Pancreas (tissue), 10 donors: ENCODE data around the gene CAMK4. TPM values are rescaled to one million over a fixed set of nuclear protein-coding genes. Genes with fewer than 3 reads are reported as not detected.

ENCODE experiments used
- ATAC-seq, 4 donors: fragments of 200-7000 bp; cut with Tn5 transposase; one replicate each; pipeline versions ENCODE4 v1.8.0 to v1.9.1; 2020; ENCODE audit warnings: mild to moderate bottlenecking in 4 of 4, moderate library complexity in 4 of 4
- DNase-seq, 6 donors: peaks; one replicate each; pipeline ENCODE4 v3.0.0-alpha.2; 2020
- FAIRE-seq: peaks from 2 replicates; lab custom pipeline; 2012; peaks lifted over from hg19 to GRCh38; lab: Jason Lieb, UNC
- H3K27ac ChIP-seq, 4 donors: fragments of 200-600 bp; sonication (generic); 1 replicate in 3 of 4; 2 replicates in 1 of 4; pipeline versions ENCODE4 v1.5.0 to v1.8.0; 2020
- H3K27me3 ChIP-seq, 4 donors: fragments of 200-600 bp; one replicate each; pipeline ENCODE4 v1.8.0; 2021
- H3K36me3 ChIP-seq, 3 donors: fragments of 200-600 bp; sonication (generic) in 1 of 3; one replicate each; pipeline versions ENCODE4 v1.5.0 to v1.8.0; 2020 to 2021
- H3K4me1 ChIP-seq, 3 donors: fragments of 200-600 bp; one replicate each; pipeline ENCODE4 v1.8.0; 2021
- H3K4me3 ChIP-seq, 4 donors: fragments of 200-600 bp; sonication (generic) in 2 of 4; one replicate each; pipeline versions ENCODE4 v1.5.0 to v1.8.0; 2020 to 2021
- H3K9me3 ChIP-seq, 4 donors: fragments of 200-600 bp; one replicate each; pipeline ENCODE4 v1.8.0; 2021
- WGBS, 2 donors: extraction: QIAGEN DNeasy Blood & Tissue Kit; methylation state at CpG; one replicate each; pipeline ENCODE4 v1.1.7; 2013; 5-methylcytosine and 5-hydroxymethylcytosine counted together
- intact Hi-C, 3 donors: fragments of 100-400 bp; cut with DNase I; formaldehyde crosslinking; loops; one replicate each; pipeline versions ENCODE4 v1.11.1 to v1.14.2; 2022
- polyA plus RNA-seq, 2 donors: library from polyadenylated mRNA; stranded (reverse); fragments of 200-250 nt; gene quantifications; one replicate each; pipeline ENCODE4 v1.2.3, GENCODE V29; 2013
- total RNA-seq, 6 donors: library from RNA; stranded (reverse); fragmentation: NEBNext Ultra II Directional in 4 of 6; extraction: Animal tissue kit (Norgen Biotek cat#: 25700) in 4 of 6; gene quantifications; one replicate each; pipeline versions ENCODE4 v1.2.1 to v1.2.4, GENCODE V29; 2021 to 2023
- TF ChIP-seq, protein P1 (sequence below), 4 donors: fragments of 200-600 bp; sonication (generic) in 3 of 4; IDR thresholded peaks; one replicate each; pipeline versions ENCODE4 v1.5.0 to v1.8.0; 2021; ENCODE audit warnings: antibody characterized with exemption in 4 of 4
- donor health status: healthy with polysubstance abuse.
- donor health status: DM: no; HTN: no; CAD: no; lungs with moderate emphysema.
- donor health status: DM: no; HTN: no; CAD: no.
- donor health status: control.
- donor health status: control.
- donor health status: Bipolar disorder and iron deficiency.
- donor health status: DM: yes; HTN: yes; CAD: no.
- donor health status: DM: no; HTN: no; CAD: no.
- donor health status: DM: no; HTN: no; CAD: no.
- donor health status: DM: yes; HTN: yes; CAD: no.

Gene CAMK4
- total and polyA plus RNA-seq, 8 donors = 0.04 to 1.3 (median 0.34) TPM

DNA sequence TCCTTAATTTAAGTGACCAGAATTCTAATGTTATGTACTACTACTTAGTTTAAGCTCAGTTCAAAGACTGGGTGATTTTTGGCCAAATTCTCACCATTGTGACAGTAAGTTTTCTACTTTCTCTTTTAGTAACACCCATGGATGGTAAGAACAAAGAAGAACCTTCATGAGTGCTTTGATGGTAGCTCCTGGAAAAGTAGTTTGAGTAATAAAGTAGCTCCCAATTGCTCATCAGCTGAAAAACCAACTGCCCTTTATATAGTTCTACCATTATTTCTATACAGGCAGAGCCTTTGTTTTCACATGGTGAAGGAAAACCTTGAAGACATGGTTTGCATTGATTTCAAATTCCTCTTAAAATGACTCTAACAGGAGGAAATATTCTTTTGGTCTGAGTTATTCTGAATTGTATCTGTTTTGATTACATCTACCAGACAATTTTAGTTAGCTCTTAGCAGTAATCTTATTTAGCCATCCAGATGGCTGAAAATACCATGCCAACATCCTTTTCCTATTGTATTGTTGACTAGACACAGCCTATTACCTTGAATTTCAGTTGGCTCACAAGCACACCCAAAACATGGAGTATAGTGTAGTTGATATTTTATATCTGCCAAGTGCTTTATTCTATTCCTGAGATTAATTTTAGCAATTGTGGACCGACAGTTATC, 311.8 kb downstream of the CAMK4 start:
- WGBS, 2 donors = 81 to 90% methylated on average over 1 of the region's 1 CpG
- Histone ChIP-seq H3K36me3 (no peaks in the 10 kb centered on the region), H3K27me3 (no peaks in the 10 kb centered on the region), H3K27ac (no peak overlapping the region), H3K9me3 (no peaks in the 10 kb centered on the region), H3K4me1 (no peaks in the 10 kb centered on the region), H3K4me3 (no peak overlapping the region)
- ATAC-seq (no peak), FAIRE-seq (no peak), DNase-seq (no peak)
- TF ChIP-seq, protein P1, sequence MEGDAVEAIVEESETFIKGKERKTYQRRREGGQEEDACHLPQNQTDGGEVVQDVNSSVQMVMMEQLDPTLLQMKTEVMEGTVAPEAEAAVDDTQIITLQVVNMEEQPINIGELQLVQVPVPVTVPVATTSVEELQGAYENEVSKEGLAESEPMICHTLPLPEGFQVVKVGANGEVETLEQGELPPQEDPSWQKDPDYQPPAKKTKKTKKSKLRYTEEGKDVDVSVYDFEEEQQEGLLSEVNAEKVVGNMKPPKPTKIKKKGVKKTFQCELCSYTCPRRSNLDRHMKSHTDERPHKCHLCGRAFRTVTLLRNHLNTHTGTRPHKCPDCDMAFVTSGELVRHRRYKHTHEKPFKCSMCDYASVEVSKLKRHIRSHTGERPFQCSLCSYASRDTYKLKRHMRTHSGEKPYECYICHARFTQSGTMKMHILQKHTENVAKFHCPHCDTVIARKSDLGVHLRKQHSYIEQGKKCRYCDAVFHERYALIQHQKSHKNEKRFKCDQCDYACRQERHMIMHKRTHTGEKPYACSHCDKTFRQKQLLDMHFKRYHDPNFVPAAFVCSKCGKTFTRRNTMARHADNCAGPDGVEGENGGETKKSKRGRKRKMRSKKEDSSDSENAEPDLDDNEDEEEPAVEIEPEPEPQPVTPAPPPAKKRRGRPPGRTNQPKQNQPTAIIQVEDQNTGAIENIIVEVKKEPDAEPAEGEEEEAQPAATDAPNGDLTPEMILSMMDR (IDR thresholded peaks at IDR 0.05) = no peak
- intact Hi-C loops = no loop called here

DNA sequence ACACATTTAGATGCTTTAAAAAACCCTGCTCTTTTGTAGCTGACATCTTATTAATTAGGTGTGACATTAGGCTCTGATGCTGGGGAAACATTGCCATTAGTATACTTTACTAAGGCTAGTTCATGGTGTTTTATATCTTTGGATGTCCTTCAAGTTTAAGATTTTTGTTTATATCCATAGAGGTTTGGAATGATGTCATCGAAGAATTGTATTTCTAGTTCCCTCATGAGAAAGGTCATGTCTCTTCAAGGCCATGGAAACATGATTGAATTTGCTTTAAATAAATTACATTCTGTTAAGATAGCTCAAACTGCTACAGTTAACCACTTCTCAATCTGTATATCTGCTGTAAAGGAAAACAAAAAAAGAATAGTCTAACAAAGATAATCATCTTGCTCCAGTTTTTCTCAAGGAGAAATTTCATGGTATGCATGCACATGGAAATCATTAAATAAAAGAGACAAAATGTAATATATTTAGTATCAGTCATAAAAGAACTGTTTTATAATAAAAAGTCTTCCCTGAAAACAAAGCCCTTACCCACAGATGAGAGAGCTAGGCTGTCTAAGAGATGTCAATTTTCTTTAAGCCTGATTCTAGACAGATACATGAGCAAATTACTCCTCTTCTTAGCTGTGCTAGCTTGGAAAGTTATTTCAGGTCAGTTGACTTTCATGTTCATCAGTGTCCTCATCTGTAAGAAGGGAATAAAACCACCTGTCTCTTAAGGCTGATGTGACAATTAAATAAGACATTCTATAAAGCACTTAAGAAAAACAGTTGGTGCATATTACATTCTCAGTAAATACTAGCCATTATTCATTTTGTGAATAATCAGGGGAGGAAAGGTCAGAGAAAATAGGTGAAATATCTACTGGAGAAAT, 313.2 kb downstream of the CAMK4 start:
- no peaks in the 10 kb centered on the region for H3K36me3 ChIP-seq
- FAIRE-seq (no peak), DNase-seq (no peak), ATAC-seq (no peak)
- H3K27ac ChIP-seq = no peak overlapping the region
- H3K4me1 ChIP-seq = no peaks in the 10 kb centered on the region
- no peaks in the 10 kb centered on the region for H3K27me3 ChIP-seq
- intact Hi-C loops = no loop called here
- TF ChIP-seq, protein P1 (IDR thresholded peaks at IDR 0.05) = no peak
- WGBS, 2 donors = 56 to 80% methylated on average over 1 of the region's 1 CpG
- H3K9me3 ChIP-seq = no peaks in the 10 kb centered on the region
- H3K4me3 ChIP-seq = no peak overlapping the region

Other genes starting within 250 kb of the CAMK4 start
- under 1 TPM in 3 of 6 donors, not detected in 3; 0.09 to 0.13 (median 0.12) TPM for gene TSLP, start 152.7 kb upstream of the CAMK4 start, total RNA-seq
- under 1 TPM; 0.11 to 0.23 TPM for gene TSLP, start 152.7 kb upstream of the CAMK4 start, polyA plus RNA-seq
- 10 to 100 TPM in 4 of 6 donors, 1 to 10 TPM in 2; 6.5 to 12.4 (median 11.0) TPM for gene WDR36, start 132.0 kb upstream of the CAMK4 start, total RNA-seq
- 1 to 10 TPM; 3.5 to 5.2 TPM for gene WDR36, start 132.0 kb upstream of the CAMK4 start, polyA plus RNA-seq